DMS79 (cell line): ENCODE measurements around the gene CRYBG1.
"Not testable (repeated sequence)": the region's sequence is repeated elsewhere in the genome, so short reads cannot be mapped to it uniquely, and the experiment has no call there.

Experiments used
- DNase-seq: peaks from one replicate; lab custom pipeline; 2025; lab: John Stamatoyannopoulos, UW

CRYBG1 gene

DNA sequence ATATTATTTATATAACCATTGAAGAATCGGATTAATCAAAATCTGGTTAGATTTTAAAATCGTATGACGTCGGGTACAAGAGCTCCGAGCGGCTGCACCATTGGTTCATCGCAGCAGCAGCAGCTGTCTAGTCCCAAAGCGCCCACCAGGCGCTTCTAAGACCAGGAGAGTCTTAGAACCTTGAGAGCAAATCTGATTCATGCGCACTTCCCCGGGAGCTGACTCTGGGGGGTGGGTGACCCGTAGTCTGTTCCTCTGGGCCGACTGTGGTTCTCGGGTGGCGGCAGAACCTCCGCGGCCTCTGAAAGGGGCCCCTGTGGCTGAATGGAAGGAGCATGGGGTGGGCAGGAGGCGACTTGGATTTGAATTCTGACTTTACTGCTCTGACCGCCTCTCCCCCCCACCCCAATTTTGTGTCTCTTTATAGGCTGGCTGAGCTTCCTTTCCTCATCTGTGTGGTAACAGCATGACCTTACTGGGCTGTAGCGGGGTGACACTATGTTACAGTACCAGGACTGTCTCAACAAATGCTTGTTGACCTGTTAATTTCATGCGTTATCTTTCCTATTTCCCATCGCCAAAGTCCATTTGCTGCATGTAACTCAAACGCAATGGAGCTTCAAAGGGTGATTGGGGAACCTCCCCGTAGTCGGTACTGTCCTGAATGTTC is 149.0 kb downstream of the CRYBG1 start:
- no peak for DNase-seq

DNA sequence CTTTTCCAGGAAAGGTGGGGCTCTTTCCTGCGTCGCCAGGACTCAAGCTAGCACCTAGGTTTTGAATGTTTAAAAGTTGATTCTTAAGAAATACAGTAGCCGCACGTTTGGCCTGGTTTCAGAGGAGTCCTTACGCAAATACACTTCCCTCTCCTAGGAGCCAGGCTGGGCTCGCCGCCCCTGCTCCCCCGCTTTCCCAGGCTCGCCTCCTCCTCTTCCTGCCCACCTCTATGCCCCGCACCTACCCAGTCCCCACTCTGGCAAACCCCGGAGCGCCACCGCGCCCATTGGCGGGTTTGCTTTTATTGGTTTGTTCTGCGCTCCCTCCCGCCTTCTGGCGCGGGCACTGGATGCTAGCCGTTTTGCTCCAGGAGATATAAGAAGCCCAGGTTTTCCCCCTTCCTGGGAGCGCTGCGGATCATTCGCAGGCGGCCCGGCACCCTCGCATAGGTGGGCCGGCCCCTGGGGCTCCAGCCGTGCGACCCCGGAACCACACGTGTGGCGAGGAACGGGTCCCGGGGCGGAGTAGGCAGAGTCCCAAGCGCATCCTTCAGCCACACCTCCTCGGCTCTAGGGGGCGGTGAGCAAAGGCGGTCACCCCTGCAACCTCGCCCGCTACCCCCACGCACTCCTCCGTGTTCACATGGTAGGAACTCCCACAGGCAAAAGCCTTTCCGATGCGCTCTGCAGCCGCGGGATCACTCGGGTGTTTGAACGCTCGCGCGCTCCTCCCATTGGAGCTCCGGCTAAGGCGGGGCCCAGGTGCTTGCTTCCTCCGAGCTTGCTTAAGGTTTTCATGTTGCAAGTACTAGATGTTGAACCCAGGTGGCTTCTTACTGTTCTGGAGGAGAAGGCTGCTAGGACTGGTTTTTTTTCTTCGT is 149.8 kb downstream of the CRYBG1 start:
- no peak for DNase-seq

DNA sequence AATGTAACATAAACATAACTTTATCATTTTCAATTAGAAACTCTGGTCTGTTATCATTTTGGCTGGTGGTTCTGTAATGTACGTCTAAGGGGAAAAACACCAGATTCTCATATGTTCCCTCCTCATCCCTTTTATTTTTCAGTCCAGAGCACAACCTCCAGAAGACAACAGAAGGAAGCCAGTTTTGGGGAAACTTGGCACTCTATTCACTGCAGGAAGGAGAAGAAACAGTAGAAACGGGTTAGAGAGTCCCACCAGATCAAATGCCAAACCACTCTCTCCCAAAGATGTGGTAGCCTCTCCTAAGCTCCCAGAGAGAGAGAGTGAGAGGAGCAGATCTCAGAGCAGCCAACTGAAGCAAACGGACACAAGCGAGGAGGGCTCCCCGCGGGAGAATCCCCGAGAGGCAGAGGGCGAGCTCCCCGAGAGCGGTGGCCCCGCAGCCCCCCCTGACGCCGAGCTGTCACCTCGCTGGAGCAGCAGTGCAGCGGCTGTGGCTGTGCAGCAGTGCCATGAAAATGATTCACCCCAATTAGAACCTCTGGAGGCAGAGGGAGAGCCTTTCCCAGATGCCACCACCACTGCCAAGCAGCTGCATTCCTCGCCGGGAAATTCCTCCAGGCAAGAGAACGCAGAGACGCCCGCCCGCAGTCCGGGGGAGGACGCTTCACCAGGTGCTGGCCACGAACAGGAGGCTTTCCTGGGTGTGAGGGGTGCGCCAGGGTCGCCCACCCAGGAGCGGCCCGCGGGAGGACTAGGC is 151.0 kb downstream of the CRYBG1 start:
- DNase-seq: no peak

DNA sequence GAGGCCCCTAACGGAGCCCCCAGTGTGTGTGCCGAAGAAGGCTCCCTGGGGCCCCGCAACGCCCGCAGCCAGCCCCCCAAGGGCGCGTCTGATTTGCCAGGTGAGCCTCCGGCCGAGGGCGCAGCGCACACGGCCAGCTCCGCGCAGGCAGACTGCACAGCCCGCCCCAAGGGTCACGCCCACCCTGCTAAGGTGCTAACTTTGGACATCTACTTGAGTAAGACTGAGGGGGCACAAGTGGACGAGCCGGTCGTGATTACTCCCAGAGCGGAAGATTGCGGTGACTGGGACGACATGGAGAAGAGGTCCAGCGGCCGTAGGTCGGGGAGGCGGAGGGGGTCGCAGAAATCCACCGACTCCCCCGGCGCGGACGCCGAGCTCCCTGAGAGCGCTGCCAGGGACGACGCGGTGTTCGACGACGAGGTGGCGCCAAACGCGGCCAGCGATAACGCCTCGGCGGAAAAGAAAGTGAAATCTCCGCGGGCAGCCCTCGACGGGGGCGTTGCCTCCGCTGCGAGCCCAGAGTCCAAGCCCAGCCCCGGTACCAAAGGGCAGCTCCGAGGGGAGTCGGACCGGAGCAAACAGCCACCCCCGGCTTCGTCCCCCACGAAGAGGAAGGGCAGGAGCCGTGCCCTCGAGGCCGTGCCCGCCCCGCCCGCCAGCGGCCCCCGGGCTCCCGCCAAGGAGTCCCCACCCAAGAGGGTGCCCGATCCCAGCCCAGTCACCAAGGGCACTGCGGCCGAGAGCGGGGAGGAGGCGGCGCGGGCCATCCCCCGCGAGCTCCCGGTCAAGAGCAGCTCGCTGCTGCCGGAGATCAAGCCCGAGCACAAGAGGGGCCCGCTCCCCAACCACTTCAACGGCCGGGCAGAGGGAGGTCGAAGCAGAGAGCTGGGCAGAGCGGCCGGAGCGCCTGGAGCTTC is 151.8 kb downstream of the CRYBG1 start:
- DNase-seq: no peak

DNA sequence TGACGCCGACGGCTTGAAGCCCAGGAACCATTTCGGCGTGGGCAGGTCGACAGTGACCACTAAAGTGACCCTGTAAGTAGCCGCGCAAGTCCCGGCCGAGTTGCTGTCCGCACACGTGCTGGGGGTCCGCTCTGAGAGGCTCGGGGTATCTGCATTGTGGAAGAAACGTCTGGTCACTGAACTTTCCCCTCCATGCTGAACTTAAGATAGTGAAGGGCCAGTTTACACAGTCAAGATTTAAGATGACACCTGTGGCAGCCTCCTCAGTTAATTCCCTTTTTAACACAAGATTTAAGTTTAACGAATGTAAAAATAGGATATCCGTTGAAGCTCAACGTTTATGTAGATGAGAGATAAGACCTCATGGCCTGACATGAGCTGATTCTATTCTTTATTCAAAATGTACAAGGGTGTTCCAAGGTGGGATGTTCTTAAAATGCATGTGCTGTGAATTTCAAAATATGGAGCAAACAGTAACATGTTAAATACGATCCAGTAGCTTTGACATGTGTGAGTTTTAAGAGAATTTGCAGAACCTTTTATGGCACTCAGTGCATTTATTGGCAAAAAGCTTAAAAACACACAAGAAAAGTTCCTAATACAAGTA is 152.6 kb downstream of the CRYBG1 start:
- DNase-seq: no peak

DNA sequence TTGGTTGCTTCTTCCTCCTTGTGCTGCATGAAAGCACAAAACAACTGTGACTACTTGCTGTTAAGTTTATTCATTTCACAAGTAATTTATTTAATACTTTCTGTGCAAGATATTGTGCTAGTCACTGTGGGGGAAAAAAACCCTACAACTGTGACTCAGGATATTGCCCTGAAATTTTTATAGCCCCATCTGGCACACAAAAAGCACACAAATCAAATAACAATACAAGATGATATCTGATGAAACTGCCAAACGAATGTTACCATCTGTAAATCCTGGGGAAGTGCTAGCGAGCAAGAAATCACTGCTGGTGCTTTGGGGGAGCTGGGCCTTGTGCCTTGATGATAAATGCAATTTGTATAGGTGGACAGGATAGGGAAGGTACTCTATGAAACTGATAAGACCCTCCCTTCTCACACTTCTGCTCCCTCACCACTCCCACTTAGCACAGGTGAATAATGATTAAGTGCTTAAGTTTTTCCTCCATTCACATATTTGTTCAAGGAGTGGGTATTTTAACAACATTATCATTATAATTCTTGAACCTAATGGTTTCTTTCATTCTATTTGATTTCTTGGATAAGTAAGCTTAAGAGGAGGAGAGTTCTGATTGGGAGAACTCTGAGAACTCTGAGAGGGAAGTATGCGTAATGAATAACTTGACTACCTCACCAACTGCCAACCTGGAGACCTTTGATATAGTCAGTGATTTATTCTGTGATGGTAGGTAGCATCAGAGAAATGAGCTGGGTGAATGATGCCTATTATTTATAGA is 153.5 kb downstream of the CRYBG1 start:
- DNase-seq: no peak

DNA sequence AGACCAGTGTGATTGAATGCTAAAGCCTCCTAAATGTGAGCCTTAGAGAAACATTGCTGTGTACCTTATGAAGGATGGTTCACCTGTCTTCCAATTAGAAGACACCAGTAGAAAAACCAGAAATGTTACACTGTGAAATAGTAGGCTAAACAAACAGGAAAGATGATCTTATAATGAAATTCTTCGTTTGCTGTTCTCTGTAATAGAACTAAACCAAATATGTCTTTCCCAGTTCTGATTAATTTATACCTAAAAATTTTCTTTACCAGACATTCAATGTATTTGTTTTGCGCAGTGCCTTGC is 154.0 kb downstream of the CRYBG1 start:
- no peak for DNase-seq

DNA sequence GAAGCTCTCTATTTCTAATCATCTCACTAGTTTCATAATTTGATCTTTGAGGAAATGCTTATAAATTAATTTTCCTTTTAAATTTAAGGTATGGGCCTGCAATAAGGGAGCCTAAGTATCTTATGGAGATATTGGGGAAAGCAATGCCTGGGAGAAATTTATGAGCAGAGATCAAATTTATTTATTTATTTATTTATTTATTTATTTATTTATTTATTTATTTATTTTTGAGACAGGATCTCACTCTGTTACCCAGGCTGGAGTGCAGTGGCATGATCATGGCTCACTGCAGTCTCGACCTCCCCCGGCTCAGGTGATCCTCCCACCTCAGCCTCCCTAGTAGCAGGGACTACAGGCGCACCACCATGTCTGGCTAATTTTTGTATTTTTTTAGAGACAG is 155.1 kb downstream of the CRYBG1 start:
- DNase-seq: not testable (repeated sequence)

DNA sequence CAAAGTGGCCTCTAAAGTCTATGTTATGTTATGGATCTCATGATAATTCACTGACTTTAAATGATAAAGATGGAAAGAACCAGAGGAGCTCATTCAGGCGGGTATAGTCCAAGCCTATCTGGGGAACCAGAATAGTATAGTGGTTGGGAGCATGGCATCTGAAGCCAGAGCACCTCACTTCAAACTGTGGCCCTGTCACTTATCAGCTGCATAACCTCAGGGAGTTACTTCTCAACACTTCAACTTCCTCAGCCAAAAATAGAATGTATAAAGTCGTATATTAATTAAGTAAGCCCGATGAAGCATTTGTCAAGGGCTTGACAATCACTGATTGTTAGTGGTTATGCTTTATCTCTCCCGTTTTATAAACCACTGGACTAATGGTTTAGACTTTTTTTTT is 156.1 kb downstream of the CRYBG1 start:
- DNase-seq: no peak

DNA sequence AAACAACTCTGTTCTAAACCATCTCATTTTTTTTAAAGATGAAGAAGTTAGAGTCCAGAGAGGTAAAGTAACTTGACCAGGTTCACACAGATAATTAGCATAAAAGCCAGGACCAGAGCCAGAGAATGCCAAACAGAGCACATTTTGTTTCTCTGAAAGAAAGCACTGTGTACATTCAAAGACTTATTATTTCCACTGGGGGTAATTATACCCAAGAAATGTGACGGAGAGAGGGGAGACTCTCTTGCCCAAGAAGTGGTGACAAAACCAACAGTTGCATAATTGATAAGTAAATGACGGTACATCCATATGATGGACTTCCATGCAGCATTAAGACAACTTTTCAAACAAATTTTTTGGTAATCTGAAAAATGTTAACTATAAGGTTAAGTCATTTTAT is 157.2 kb downstream of the CRYBG1 start:
- no peak for DNase-seq

DNA sequence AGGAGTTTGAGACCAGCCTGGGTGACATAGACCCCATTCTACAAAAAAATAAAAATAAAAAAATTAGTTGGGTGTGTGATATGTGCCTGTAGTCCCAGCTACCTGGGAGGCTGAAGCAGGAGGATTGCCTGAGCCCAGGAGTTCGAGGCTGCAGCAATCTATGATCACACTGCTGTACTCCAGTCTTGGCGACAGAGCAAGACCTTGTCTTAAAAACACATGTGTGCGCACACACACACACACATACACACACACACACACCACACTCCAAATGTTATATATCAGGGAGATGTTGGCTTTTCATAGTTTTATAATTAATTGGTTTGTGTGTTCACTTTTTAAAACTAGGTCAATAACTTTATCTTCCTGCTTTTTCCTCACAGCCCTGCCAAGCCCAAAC is 158.2 kb downstream of the CRYBG1 start:
- no peak for DNase-seq

DNA sequence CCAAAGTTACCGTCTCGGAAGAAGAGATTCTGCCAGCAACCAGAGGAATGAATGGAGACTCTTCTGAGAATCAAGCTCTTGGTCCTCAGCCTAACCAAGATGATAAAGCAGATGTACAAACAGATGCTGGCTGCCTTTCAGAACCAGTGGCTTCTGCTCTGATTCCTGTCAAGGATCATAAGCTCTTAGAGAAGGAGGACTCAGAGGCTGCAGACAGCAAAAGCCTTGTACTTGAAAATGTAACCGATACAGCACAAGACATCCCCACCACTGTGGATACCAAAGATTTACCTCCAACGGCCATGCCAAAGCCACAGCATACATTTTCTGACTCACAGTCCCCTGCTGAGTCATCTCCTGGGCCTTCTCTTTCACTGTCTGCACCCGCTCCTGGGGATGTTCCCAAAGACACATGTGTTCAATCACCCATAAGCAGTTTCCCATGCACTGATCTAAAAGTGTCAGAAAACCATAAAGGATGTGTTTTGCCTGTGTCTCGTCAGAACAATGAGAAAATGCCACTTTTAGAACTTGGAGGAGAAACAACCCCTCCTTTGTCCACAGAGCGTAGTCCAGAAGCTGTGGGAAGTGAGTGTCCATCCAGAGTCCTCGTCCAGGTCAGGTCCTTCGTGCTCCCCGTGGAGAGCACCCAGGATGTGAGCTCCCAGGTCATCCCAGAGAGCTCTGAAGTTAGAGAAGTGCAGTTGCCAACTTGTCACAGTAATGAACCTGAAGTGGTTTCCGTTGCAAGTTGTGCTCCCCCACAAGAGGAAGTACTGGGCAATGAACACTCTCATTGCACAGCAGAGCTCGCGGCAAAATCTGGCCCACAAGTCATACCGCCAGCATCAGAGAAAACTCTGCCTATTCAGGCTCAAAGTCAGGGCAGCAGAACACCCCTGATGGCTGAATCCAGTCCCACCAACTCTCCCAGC is 159.2 kb downstream of the CRYBG1 start:
- DNase-seq: no peak

DNA sequence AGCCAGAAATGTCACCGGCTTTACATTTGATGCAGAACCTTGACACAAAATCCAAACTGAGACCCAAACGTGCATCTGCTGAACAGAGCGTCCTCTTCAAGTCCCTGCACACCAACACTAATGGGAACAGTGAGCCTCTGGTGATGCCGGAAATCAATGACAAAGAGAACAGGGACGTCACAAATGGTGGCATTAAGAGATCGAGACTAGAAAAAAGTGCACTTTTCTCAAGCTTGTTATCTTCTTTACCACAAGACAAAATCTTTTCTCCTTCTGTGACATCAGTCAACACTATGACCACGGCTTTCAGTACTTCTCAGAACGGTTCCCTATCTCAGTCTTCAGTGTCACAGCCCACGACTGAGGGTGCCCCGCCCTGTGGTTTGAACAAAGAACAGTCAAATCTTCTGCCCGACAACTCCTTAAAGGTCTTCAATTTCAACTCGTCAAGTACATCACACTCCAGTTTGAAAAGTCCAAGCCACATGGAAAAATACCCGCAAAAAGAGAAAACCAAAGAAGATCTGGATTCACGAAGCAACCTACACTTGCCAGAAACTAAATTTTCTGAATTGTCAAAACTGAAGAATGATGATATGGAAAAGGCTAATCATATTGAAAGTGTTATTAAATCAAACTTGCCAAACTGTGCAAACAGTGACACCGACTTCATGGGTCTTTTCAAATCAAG is 160.3 kb downstream of the CRYBG1 start:
- DNase-seq: no peak

DNA sequence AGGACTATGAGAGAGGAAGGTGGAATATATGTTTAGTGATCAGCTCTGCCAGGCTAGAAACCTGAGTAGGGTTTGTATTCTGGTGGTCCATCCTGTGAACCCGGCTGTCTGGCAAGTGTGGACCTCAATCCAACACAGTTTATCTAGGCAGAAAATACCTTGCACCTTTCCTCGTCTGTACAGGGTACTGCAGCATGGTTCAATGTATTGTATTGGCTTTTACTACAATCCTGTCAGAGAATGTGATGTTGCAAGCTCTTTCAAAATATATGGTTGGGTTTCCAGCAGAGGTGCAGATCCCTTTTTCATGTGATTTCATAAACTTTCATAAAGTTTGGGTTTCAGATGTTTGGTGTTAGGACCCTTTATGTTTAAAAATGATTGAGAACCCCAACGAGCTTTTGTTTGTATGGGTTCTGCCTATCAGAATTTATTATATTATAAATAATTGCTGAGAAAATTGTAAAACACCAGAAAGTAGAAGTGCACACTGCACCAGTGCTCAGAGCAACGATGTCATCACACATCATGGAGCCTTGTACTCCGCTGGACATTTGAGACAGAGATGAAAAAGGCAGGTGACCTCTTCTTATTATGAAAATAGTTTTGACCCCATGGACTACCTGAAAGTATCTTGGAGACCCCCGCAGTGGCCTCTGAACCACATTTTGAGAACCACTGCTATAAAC is 162.2 kb downstream of the CRYBG1 start:
- DNase-seq: no peak

DNA sequence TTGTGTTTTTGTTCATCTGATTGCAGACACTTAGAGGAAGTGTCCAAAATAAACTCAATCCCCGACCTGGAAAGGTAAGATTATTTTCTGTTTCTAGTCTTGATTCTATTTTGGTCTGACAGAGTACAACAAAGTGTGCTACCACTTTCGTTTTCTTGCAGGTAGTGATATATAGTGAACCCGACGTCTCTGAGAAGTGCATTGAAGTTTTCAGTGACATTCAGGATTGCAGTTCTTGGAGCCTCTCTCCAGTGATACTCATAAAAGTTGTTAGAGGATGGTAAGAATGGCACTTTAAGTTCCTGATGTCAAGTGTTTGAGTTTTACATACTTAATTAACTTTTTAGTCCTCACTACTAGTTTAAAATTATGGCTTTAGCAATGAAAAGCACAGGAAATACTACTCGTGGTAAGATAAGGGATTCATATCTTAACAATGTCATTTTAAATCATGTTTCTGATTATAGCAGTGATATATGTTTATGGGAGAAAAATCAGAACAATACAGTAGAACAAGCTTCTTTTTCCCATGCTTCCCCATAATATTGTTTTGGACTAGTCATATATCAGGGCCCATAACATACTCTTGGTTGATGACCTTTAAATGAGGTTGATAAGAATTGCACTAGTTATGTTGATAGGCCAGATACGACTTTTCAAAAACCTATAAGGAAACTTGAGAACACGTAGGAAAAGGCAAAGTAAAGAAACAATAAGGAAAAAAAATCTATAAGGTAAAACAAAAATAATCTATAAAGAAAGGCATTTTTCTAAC is 164.8 kb downstream of the CRYBG1 start:
- DNase-seq: no peak

DNA sequence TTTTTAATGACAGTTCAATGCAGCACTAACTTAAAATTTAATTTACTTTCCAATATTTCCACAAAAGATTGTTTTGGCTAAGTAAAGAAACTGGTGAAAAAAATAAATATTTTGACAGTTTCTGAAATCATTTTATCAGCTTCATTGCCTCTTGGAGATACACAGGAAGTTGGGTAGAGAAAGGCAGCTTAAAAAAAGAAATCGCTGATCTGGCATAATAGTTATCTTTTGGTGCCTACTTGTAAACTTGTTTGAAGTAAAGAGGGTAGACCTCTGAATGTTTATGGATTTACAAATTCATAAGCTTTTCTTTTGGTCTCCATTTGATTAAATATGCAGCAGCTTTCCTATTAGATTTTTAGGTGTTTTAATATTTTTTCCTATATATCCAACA is 165.4 kb downstream of the CRYBG1 start:
- DNase-seq: no peak

DNA sequence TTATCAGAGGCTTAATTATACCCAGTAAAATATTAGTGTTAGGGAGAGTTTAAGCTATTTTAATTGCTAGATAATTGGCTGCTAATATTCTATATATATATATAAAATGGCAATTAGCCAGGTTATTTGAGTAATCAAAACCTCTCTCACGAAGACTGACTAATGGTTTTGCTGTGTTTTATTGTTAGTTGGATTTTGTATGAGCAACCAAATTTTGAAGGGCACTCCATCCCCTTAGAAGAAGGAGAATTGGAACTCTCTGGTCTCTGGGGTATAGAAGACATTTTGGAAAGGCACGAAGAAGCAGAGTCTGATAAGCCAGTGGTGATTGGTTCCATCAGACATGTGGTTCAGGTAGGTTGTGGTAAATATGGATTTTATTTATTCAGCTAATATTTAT is 166.6 kb downstream of the CRYBG1 start:
- DNase-seq: no peak

DNA sequence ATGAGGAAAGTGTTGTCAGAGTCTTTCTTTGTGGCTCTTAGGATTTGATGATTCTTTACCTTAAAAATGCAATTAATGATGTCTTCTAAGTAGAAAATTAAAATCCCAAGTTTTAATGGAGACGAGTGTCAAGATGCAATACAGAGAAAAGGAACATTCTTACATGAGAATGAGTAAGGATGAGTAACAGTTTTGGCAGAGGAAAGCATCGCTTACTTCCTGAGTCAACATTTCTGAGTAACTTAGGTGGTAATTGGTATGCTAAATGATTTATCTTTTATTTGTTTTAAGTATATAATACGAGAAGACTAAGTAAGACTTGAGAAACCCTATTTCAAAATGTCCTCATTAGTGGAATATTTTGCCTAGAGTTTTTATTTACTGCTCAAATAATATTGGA is 167.5 kb downstream of the CRYBG1 start:
- DNase-seq: no peak
